Mesendoderm (in vitro differentiated cells): ENCODE data around the gene ENC1.

Experiments used
- DNase-seq: peaks from one replicate; pipeline ENCODE4 v3.0.0; 2013
- H2AK5ac ChIP-seq: 2 replicates; pipeline ENCODE4 v1.6.1; 2013; ENCODE audit warnings: low read length, inconsistent platforms
- H2BK120ac ChIP-seq: 2 replicates; pipeline ENCODE4 v1.6.1; 2013; ENCODE audit warnings: low read depth, mild to moderate bottlenecking, low read length, moderate library complexity, mixed read lengths
- H2BK15ac ChIP-seq: replicated peaks from 2 replicates; pipeline ENCODE4 v1.6.1; 2013; ENCODE audit warnings: low read depth, mild to moderate bottlenecking, moderate library complexity
- H2BK5ac ChIP-seq: 2 replicates; pipeline ENCODE4 v1.6.1; 2013; ENCODE audit warnings: low read length, inconsistent platforms
- H3K18ac ChIP-seq: 2 replicates; pipeline ENCODE4 v1.6.1; 2013; ENCODE audit warnings: mild to moderate bottlenecking, low read length, mixed read lengths
- H3K23ac ChIP-seq: one replicate; pipeline ENCODE4 v1.6.1; 2013; ENCODE audit warnings: low read length
- H3K27ac ChIP-seq: 2 replicates; pipeline ENCODE4 v1.5.1; 2013; ENCODE audit warnings: low read depth, mild to moderate bottlenecking, inconsistent platforms, low read length, moderate library complexity
- H3K27me3 ChIP-seq: 2 replicates; pipeline ENCODE4 v1.6.1; 2013; ENCODE audit warnings: low read length, control low read depth, mild to moderate bottlenecking, inconsistent platforms; ENCODE audit not compliant: insufficient read depth, poor library complexity
- H3K36me3 ChIP-seq: 2 replicates; pipeline ENCODE4 v1.6.1; 2013; ENCODE audit warnings: low read length, inconsistent platforms; ENCODE audit not compliant: control insufficient read depth, insufficient read depth
- H3K4ac ChIP-seq: one replicate; pipeline ENCODE4 v1.6.1; 2013; ENCODE audit warnings: low read depth, mild to moderate bottlenecking, low read length, moderate library complexity
- H3K4me1 ChIP-seq: 2 replicates; pipeline ENCODE4 v1.6.1; 2013; ENCODE audit warnings: low read depth, low read length, inconsistent platforms; ENCODE audit not compliant: control insufficient read depth
- H3K4me2 ChIP-seq: 2 replicates; pipeline ENCODE4 v1.6.1; 2013; ENCODE audit warnings: low read length
- H3K4me3 ChIP-seq: 2 replicates; pipeline ENCODE4 v1.5.1; 2013; ENCODE audit warnings: mild to moderate bottlenecking, low read length
- H3K56ac ChIP-seq: one replicate; pipeline ENCODE4 v1.6.1; 2013; ENCODE audit warnings: low read length
- H3K79me1 ChIP-seq: 2 replicates; pipeline ENCODE4 v1.6.1; 2013; ENCODE audit warnings: low read length, inconsistent platforms
- H3K79me2 ChIP-seq: 2 replicates; pipeline ENCODE4 v1.6.1; 2013; ENCODE audit warnings: mild to moderate bottlenecking, low read length; ENCODE audit not compliant: control insufficient read depth, insufficient read depth
- H3K9ac ChIP-seq: 2 replicates; pipeline ENCODE4 v1.6.1; 2013; ENCODE audit warnings: low read length, inconsistent platforms
- H4K5ac ChIP-seq: one replicate; pipeline ENCODE4 v1.6.1; 2013; ENCODE audit warnings: low read length
- H4K8ac ChIP-seq: one replicate; pipeline ENCODE4 v1.6.1; 2013; ENCODE audit warnings: low read depth, mild to moderate bottlenecking, control low read depth, low read length, moderate library complexity
- WGBS: extraction: QIAGEN DNeasy Blood & Tissue Kit; methylation state at CpG from one replicate; pipeline ENCODE4 v1.1.7; 2013; ENCODE audit warnings: low lambda C conversion rate, missing lambda C conversion rate; ENCODE audit not compliant: insufficient coverage; ENCODE audit errors: extremely low coverage; 5-methylcytosine and 5-hydroxymethylcytosine counted together

Gene ENC1

DNA sequence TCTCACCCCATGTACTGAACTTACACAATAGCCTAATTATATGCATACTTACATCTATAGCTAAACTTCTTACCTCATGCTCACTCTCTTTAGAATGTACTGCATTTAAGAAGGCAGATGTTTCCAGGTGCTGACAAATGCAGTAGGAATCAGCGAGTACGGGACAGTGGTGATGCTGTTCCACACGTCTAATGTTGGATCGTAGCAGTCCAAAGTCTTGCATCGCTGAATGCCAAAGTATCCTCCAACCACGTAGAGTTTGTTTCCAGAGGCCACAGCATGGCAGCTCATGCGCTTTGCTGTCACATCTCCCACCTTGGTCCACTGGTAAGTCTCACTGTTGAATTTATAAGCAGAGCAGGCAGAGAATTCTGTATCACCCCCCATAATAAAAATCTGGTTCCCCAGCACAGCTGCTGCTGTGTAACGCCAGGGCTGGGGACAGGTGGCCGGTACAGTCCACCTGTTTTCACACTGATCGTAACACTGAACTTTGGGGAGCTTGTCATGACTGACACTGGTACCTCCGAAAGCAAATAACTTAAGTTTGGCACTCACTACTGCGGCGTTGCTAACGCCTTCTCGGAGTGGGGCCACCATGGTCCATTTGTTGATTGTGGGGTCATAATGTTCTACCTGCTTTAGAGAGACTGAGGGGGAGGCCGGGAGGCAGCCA, 5.8 kb downstream of the ENC1 start:
- no peak overlapping the region for H3K4ac ChIP-seq
- no peak overlapping the region for H3K9ac ChIP-seq
- no peak overlapping the region for H3K27ac ChIP-seq
- DNase-seq = no peak
- no peak overlapping the region for H3K56ac ChIP-seq
- no peak overlapping the region for H3K18ac ChIP-seq
- H3K79me1 ChIP-seq = peaks cover 30% of the 10 kb centered on the region
- no peak overlapping the region for H3K4me3 ChIP-seq
- no CpG with 5 or more reads among the region's 16 CpGs for WGBS
- no peak overlapping the region for H2BK15ac ChIP-seq
- H3K27me3 ChIP-seq = no peaks in the 10 kb centered on the region
- no peak overlapping the region for H4K8ac ChIP-seq
- no peak overlapping the region for H2BK120ac ChIP-seq
- peaks cover 27% of the 10 kb centered on the region for H3K4me1 ChIP-seq
- H2BK5ac ChIP-seq = no peak overlapping the region
- peaks cover 61% of the 10 kb centered on the region for H3K79me2 ChIP-seq
- no peak overlapping the region for H2AK5ac ChIP-seq
- H3K4me2 ChIP-seq = no peak overlapping the region
- no peak overlapping the region for H3K23ac ChIP-seq
- no peak overlapping the region for H4K5ac ChIP-seq
- peaks cover 15% of the 10 kb centered on the region for H3K36me3 ChIP-seq

DNA sequence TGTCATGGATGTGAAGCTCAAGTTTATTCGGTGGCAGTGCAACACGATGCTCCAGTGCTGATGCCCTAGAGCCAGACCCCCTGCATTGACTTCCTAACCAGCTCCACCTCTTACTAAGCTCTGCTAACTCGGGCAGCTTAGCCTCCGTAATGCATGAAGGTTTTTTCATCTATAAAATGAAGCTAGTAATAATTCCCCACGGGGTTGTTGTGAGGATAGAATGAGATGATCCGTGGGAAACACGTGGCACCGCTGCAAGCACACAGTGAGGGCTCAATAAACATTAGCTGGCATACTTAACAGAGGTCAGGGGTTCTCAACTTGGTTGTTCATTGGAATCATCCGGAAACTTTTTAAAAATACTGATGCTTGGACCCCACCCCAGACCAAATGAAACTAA, 6.8 kb downstream of the ENC1 start:
- H4K8ac ChIP-seq = no peak overlapping the region
- DNase-seq = no peak
- H2AK5ac ChIP-seq = no peak overlapping the region
- peaks cover 15% of the 10 kb centered on the region for H3K36me3 ChIP-seq
- no peaks in the 10 kb centered on the region for H3K27me3 ChIP-seq
- no peak overlapping the region for H4K5ac ChIP-seq
- peaks cover 28% of the 10 kb centered on the region for H3K79me1 ChIP-seq
- H3K9ac ChIP-seq = no peak overlapping the region
- no peak overlapping the region for H2BK120ac ChIP-seq
- peak overlapping the region; percentile 43 for H3K18ac ChIP-seq
- H3K4me3 ChIP-seq = no peak overlapping the region
- no peak overlapping the region for H3K4me2 ChIP-seq
- no peak overlapping the region for H3K4ac ChIP-seq
- H3K23ac ChIP-seq = no peak overlapping the region
- no CpG with 5 or more reads among the region's 9 CpGs for WGBS
- no peak overlapping the region for H2BK15ac ChIP-seq
- no peak overlapping the region for H2BK5ac ChIP-seq
- no peak overlapping the region for H3K56ac ChIP-seq
- H3K4me1 ChIP-seq = peaks cover 27% of the 10 kb centered on the region
- H3K79me2 ChIP-seq = peaks cover 53% of the 10 kb centered on the region
- no peak overlapping the region for H3K27ac ChIP-seq

DNA sequence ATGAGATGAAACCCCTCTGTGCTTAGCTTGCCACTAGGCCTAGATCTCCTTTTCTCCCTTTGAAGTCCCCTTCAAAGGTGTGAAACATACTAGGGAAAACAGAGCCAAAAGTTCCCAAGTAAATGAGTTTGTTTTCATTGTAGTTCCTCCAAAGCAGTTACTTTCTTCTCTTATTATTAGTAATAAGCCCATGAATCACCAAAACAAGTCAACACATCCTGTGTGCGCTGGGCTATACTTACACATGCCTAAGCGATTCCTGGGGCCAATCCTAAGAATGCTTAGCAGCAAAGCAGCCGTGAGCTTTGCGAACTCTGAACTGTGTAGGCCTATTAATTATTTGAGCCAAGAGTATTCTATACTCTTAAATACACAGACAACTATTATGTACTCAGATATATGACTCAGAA, 7.6 kb downstream of the ENC1 start:
- Histone ChIP-seq H3K79me2 (peaks cover 46% of the 10 kb centered on the region), H3K79me1 (peaks cover 30% of the 10 kb centered on the region), H3K4ac (no peak overlapping the region), H3K36me3 (peaks cover 15% of the 10 kb centered on the region), H3K27ac (peak overlapping the region; percentile 47), H4K5ac (no peak overlapping the region), H3K18ac (no peak overlapping the region), H3K23ac (no peak overlapping the region), H2BK15ac (no peak overlapping the region), H2AK5ac (no peak overlapping the region), H3K4me2 (no peak overlapping the region), H3K27me3 (no peaks in the 10 kb centered on the region), H3K56ac (peak overlapping the region; percentile 31), H2BK120ac (no peak overlapping the region), H2BK5ac (no peak overlapping the region), H3K4me1 (peaks cover 31% of the 10 kb centered on the region), H3K9ac (no peak overlapping the region), H4K8ac (no peak overlapping the region), H3K4me3 (no peak overlapping the region)
- DNase-seq = peak; percentile 28
- no CpG with 5 or more reads among the region's 4 CpGs for WGBS

DNA sequence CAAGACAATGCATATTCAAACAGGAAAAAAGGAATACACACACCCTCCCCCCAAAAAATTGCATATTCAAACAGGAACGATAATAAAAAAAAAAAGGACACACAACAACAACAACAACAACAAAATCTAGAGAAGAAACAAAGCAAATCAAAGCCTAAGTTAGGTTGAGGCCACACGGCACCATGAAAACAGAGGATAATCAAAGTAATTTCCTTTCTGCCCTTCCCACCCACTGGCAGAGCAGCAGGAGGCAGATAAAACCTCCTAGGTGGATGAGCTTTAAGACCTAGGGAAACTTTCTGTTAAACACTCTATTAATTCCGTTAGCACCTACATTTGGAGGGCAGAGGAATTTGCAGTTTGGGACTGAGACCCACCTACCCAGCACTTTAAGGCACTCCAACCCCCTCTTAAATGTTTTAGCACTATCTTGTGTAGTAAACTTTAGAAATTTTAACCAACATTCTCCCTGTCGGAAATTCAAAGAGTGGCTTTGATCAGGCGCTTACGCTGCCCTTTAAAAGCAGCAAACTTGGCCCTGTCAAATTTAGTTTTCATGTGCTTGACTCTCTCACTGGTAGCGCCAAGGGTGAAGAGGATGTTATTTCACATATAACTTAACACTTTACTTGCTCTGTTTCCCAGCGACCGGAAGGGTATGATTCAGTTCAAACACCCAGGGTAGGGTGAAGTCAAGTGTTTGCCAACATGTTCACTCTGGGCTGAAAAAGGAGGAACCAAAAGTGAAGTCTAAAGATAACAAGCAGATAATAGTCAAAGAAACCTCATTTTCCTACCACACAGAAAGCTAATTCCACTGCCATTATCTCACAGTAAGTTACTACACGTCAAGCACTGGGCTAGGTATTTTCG, 9.2 kb downstream of the ENC1 start:
- peak overlapping the region; percentile 37 for H2BK5ac ChIP-seq
- H4K5ac ChIP-seq = peak overlapping the region; percentile 8
- peak; percentile 95 for DNase-seq
- H3K4me2 ChIP-seq = no peak overlapping the region
- peak overlapping the region; percentile 76 for H3K56ac ChIP-seq
- H3K4me1 ChIP-seq = peaks cover 33% of the 10 kb centered on the region
- no CpG with 5 or more reads among the region's 11 CpGs for WGBS
- peaks cover 30% of the 10 kb centered on the region for H3K79me2 ChIP-seq
- H3K4ac ChIP-seq = peak overlapping the region; percentile 7
- H3K18ac ChIP-seq = peak overlapping the region; percentile 96
- no peaks in the 10 kb centered on the region for H3K27me3 ChIP-seq
- H2AK5ac ChIP-seq = no peak overlapping the region
- H3K23ac ChIP-seq = no peak overlapping the region
- H2BK120ac ChIP-seq = peak overlapping the region; percentile 61
- no peak overlapping the region for H3K4me3 ChIP-seq
- H3K9ac ChIP-seq = peak overlapping the region; percentile 14
- peaks cover 26% of the 10 kb centered on the region for H3K79me1 ChIP-seq
- peaks cover 16% of the 10 kb centered on the region for H3K36me3 ChIP-seq
- H2BK15ac ChIP-seq = peak overlapping the region; percentile 38
- peak overlapping the region; percentile 97 for H3K27ac ChIP-seq
- no peak overlapping the region for H4K8ac ChIP-seq

DNA sequence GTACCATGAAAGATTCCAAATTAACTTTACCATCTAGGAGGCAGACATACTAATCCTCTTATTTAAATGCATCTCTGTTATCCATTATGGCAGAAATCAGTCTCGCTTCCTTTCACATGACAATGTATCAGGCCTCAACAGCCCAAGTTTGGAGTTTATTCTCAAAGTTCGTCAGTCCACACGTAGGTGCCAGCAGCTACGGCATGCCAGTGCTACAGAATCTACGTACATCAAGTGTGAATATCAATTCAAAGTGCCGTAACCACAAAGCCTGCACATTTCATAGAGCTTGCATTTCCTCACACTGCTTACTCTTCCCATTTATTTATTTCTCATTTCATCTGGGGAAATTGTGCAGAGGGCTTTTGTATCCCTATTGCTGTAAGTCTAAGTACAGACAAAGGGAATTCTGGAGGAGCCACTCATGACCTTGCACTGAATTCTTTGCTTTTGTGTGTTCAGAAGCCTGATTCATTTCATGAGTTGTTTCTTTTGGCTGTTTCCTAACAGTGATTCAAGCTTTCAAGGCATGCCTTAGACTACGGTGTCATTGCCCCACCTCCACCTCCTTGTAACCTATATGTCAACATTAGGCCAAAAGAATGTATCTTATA, 10.0 kb downstream of the ENC1 start:
- Histone ChIP-seq H2BK5ac (peak overlapping the region; percentile 17), H2BK15ac (no peak overlapping the region), H3K27ac (peak overlapping the region; percentile 69), H4K5ac (no peak overlapping the region), H3K56ac (peak overlapping the region; percentile 71), H3K4me1 (peaks cover 32% of the 10 kb centered on the region), H3K23ac (no peak overlapping the region), H3K18ac (peak overlapping the region; percentile 97), H3K36me3 (peaks cover 9% of the 10 kb centered on the region), H3K79me1 (peaks cover 19% of the 10 kb centered on the region), H3K79me2 (peaks cover 23% of the 10 kb centered on the region), H4K8ac (no peak overlapping the region), H3K4me3 (no peak overlapping the region), H2BK120ac (peak overlapping the region; percentile 15), H3K9ac (peak overlapping the region; percentile 43), H3K4me2 (no peak overlapping the region), H2AK5ac (peak overlapping the region; percentile 49), H3K27me3 (no peaks in the 10 kb centered on the region), H3K4ac (peak overlapping the region; percentile 81)
- DNase-seq = peak; percentile 56
- no CpG with 5 or more reads among the region's 7 CpGs for WGBS
